DMS53 treated with DMSO at 0.1 percent for 48 hours (cell line): Measurements from ENCODE around the gene IGF2BP3.
A peak's percentile ranks its signal among the peaks of the same experiment; 100 is the strongest.

Source experiments
- DNase-seq: peaks from one replicate; lab custom pipeline; 2025; ENCODE audit not compliant: unreplicated experiment; lab: John Stamatoyannopoulos, UW

IGF2BP3 gene

GRCh38 chr7:23272275-23272674, 198.0 kb downstream of the IGF2BP3 start:
- DNase-seq: no peak

DNA sequence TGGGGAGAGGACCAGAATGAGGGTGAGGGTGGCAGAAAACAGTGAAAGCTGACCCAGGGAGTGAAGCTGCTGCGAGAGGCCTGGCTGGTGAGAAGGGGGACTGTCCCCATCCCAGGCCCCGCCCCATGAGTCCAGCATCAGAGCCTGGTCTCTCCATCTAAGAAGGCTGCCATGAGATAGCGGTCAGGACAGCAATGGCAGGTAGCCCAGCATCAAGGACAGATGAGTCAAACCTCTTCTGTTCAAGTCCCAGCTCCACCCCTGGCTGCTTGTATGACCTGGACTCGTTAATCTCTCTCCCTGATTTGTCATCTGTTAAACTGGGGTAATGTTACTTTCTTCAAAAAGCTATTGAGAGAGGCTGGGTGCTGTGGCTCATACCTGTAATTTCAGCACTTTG, 201.5 kb downstream of the IGF2BP3 start:
- DNase-seq: no peak

- DNase-seq: no peak
Observed at GRCh38 chr7:23268167-23268566, 202.1 kb downstream of the IGF2BP3 start.

DNA sequence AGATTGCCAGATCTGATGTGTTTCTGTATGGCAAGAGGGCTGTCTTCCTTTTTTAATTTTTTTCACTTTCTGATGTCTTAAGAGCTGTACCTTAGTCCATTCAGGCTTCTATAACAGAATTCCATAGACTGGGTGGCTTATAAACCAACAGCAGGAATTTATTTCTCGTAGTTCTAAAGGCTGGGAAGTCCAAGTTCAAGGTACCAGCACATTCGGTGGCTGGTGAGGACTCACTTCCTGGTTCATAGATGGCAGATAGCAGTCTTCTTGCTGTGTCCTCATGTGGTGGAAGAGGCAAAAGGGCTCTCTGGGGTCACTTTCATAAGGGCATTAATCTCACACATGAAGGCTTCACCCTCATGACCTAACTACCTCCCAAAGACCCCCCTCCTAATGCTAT, 202.9 kb downstream of the IGF2BP3 start:
- DNase-seq: no peak

- DNase-seq: no peak
Observed at GRCh38 chr7:23266918-23267317, 203.4 kb downstream of the IGF2BP3 start.

DNA sequence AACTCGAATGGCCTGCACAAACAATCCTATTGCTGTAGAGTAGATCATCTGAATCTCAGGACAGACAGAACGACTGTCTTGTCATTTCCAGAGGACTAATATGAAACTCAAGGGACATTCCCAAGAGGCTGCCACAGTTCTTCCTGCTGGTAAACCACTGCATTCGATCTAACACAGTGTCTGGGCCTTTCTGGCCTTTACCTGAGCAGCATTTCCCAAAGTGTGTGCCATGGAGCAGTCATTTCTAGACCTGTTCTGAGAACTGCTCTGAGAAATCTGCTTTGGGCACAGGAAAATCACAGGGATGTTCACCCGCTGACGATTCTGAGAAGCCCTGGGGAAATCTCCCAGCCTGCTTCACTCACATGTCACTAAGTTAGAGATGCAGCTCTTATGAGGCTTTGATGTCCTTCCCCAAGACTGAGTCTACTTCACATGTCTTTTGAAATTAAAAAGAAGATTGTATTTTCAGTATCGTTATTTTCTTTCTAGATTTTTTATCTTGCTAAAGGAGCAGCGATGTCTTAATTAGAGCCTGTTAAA, 205.3 kb downstream of the IGF2BP3 start:
- DNase-seq: no peak

DNA sequence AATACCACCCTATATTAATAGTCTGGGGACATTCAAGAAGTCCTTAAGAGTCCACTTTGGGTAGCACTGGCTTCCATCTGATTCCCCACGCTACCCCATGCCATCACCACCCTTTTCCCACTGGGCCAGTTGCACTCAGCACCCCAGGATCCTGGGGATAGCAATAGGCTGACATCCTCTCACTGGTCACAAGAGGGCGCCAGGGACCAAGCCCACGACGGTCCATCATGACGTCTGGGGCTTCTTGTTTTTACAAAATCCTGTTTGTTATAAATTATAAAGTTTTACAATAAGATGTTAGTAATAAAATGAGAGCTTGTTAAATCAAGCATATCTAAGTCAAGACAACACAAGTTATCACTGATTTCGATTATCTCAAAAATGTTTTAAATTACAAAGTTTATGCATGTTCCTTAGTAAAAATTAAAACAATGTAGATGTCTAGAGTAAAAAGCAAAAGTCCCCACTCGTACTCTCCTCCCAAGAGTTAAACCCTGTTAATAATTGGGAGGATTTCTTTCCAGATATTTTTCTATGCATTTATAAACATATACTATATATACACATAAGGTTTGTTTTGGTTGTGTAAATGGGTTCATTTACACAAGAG, 208.3 kb downstream of the IGF2BP3 start:
- DNase-seq: peak; percentile 77

GRCh38 chr7:23260371-23260770, 209.9 kb downstream of the IGF2BP3 start:
- DNase-seq: no peak
